H1 (cell line): ENCODE data around the gene COL4A2. TPM values are rescaled to one million over a fixed set of nuclear protein-coding genes. Genes with fewer than 3 reads are reported as not detected.

Experiments used
- CTCF ChIA-PET: fragments of 300-600 bp; sonication (Branson Sonifier 250); formaldehyde crosslinking; loops from one replicate; lab custom pipeline; 2021; ENCODE audit not compliant: partially characterized antibody; lab: Charles Lee
- POLR2A ChIA-PET: fragments of 300-600 bp; sonication (Branson Sonifier 250); formaldehyde crosslinking; loops from one replicate; lab custom pipeline; 2021; ENCODE audit warnings: inconsistent platforms; ENCODE audit not compliant: partially characterized antibody; lab: Charles Lee
- DNase-seq, 2 experiments: peaks; one replicate each; pipeline versions ENCODE4 v3.0.0 to v3.0.0-alpha.2; 2010 to 2022; ENCODE audit warnings: low spot score in 2 of 2, low read depth in 1 of 2, mixed read lengths in 1 of 2
- FAIRE-seq: peaks from 2 replicates; lab custom pipeline; 2011; peaks lifted over from hg19 to GRCh38; lab: Jason Lieb, UNC
- H2AFZ ChIP-seq: 2 replicates; pipeline ENCODE4 v1.8.1; 2012; ENCODE audit warnings: low read length, inconsistent platforms
- H2AK5ac ChIP-seq: 2 replicates; pipeline ENCODE4 v1.6.1; 2013; ENCODE audit warnings: low read depth, low read length
- H2BK120ac ChIP-seq: replicated peaks from 2 replicates; pipeline ENCODE3; 2013; ENCODE audit warnings: low read depth, low read length, inconsistent platforms
- H2BK12ac ChIP-seq: 2 replicates; pipeline ENCODE4 v1.6.1; 2013; ENCODE audit warnings: low read depth, low read length
- H2BK15ac ChIP-seq: 2 replicates; pipeline ENCODE4 v1.6.1; 2013; ENCODE audit warnings: low read length
- H2BK20ac ChIP-seq: 2 replicates; pipeline ENCODE4 v1.6.1; 2013; ENCODE audit warnings: low read length
- H2BK5ac ChIP-seq: 2 replicates; pipeline ENCODE4 v1.6.1; 2013; ENCODE audit warnings: low read depth, low read length
- H3K14ac ChIP-seq: 2 replicates; pipeline ENCODE4 v1.6.1; 2013; ENCODE audit warnings: inconsistent platforms; ENCODE audit not compliant: insufficient read length
- H3K18ac ChIP-seq: 2 replicates; pipeline ENCODE4 v1.6.1; 2013; ENCODE audit warnings: low read length; ENCODE audit errors: extremely low read depth
- H3K23ac ChIP-seq: 2 replicates; pipeline ENCODE4 v1.6.1; 2013; ENCODE audit warnings: inconsistent platforms; ENCODE audit not compliant: insufficient read length
- H3K23me2 ChIP-seq: 2 replicates; pipeline ENCODE4 v1.6.1; 2013; ENCODE audit warnings: low read depth, low read length
- H3K27ac ChIP-seq: 2 replicates; pipeline ENCODE4 v1.6.1; 2011; ENCODE audit warnings: low read depth, low read length, inconsistent platforms
- H3K27me3 ChIP-seq, 4 experiments: replicated peaks in 1 of 4; 1 replicate in 1 of 4; 2 replicates in 3 of 4; pipeline versions ENCODE4 v1.6.1 to v1.8.1; 2011 to 2013; ENCODE audit warnings: low read length in 3 of 4, mild to moderate bottlenecking in 3 of 4, inconsistent platforms in 2 of 4, mixed read lengths in 2 of 4, moderate library complexity in 1 of 4; ENCODE audit not compliant: control insufficient read depth in 3 of 4, insufficient read depth in 3 of 4; ENCODE audit errors: extremely low read depth in 1 of 4
- H3K36me3 ChIP-seq, 4 experiments: 2 replicates each; pipeline versions ENCODE4 v1.6.1 to v1.8.1; 2011 to 2013; ENCODE audit warnings: mild to moderate bottlenecking in 4 of 4, low read length in 3 of 4, moderate library complexity in 2 of 4, control low read depth in 1 of 4, inconsistent platforms in 1 of 4; ENCODE audit not compliant: insufficient read depth in 4 of 4, control insufficient read depth in 2 of 4
- H3K4ac ChIP-seq: replicated peaks from 2 replicates; pipeline ENCODE3; 2013; ENCODE audit warnings: low read length, low read depth, mixed read lengths, inconsistent platforms; ENCODE audit not compliant: insufficient read length
- H3K4me1 ChIP-seq, 4 experiments: replicated peaks in 1 of 4; 1 replicate in 1 of 4; 2 replicates in 3 of 4; pipeline versions ENCODE4 v1.6.1 to v1.8.1; 2011 to 2013; ENCODE audit warnings: low read length in 3 of 4, inconsistent platforms in 2 of 4, mixed read lengths in 1 of 4; ENCODE audit not compliant: insufficient read depth in 4 of 4, control insufficient read depth in 3 of 4
- H3K4me2 ChIP-seq, 2 experiments: 2 replicates each; pipeline versions ENCODE4 v1.6.1 to v1.8.1; 2011 to 2013; ENCODE audit warnings: low read depth in 2 of 2, low read length in 2 of 2, control low read depth in 1 of 2, inconsistent platforms in 1 of 2, mild to moderate bottlenecking in 1 of 2; ENCODE audit not compliant: insufficient read depth in 1 of 2
- H3K4me3 ChIP-seq, 4 experiments: fragments of 200-600, 300-600 bp in 1 of 4; sonication (generic), shearing (Covaris generic), sonication (Bioruptor Twin) in 1 of 4; 2 replicates each; pipeline versions ENCODE4 v1.5.1 to v1.8.1; 2011 to 2016; ENCODE audit warnings: low read length in 4 of 4, low read depth in 3 of 4, control low read depth in 2 of 4, inconsistent platforms in 2 of 4, mild to moderate bottlenecking in 2 of 4, mixed read lengths in 1 of 4, moderate library complexity in 1 of 4; ENCODE audit not compliant: insufficient read depth in 2 of 4; ENCODE audit errors: extremely low read depth in 1 of 4
- H3K56ac ChIP-seq: replicated peaks from 2 replicates; pipeline ENCODE3; 2013; ENCODE audit warnings: low read depth, mild to moderate bottlenecking, mixed read lengths, low read length, inconsistent platforms; ENCODE audit not compliant: insufficient read length
- H3K79me1 ChIP-seq: 2 replicates; pipeline ENCODE4 v1.6.1; 2013; ENCODE audit warnings: low read depth, low read length, control low read depth
- H3K79me2 ChIP-seq, 2 experiments: 2 replicates each; pipeline versions ENCODE4 v1.6.1 to v1.8.1; 2012 to 2013; ENCODE audit warnings: low read length in 2 of 2, mild to moderate bottlenecking in 2 of 2, inconsistent platforms in 1 of 2; ENCODE audit not compliant: insufficient read depth in 2 of 2, control insufficient read depth in 1 of 2
- H3K9ac ChIP-seq, 4 experiments: replicated peaks in 1 of 4; 1 replicate in 1 of 4; 2 replicates in 3 of 4; pipeline versions ENCODE4 v1.6.1 to v1.8.1; 2011 to 2013; ENCODE audit warnings: low read depth in 3 of 4, low read length in 3 of 4, control low read depth in 2 of 4, mild to moderate bottlenecking in 2 of 4, moderate library complexity in 2 of 4, inconsistent platforms in 1 of 4; ENCODE audit errors: extremely low read depth in 1 of 4
- H3K9me3 ChIP-seq, 2 experiments: 2 replicates each; pipeline versions ENCODE4 v1.6.1 to v1.8.1; 2012 to 2013; ENCODE audit warnings: mild to moderate bottlenecking in 2 of 2, moderate library complexity in 2 of 2, control low read depth in 1 of 2, inconsistent platforms in 1 of 2, low read depth in 1 of 2, low read length in 1 of 2, mixed read lengths in 1 of 2; ENCODE audit not compliant: insufficient read depth in 2 of 2
- H4K20me1 ChIP-seq, 2 experiments: replicated peaks in 1 of 2; 2 replicates each; pipeline versions ENCODE3 to v1.8.1; 2011 to 2013; ENCODE audit warnings: inconsistent platforms in 2 of 2, low read length in 2 of 2, mild to moderate bottlenecking in 1 of 2; ENCODE audit not compliant: insufficient read depth in 2 of 2, control insufficient read depth in 1 of 2
- H4K5ac ChIP-seq: 2 replicates; pipeline ENCODE4 v1.6.1; 2013; ENCODE audit warnings: low read length, low read depth, mixed read lengths, inconsistent platforms; ENCODE audit not compliant: insufficient read length
- H4K8ac ChIP-seq: 2 replicates; pipeline ENCODE4 v1.8.0; 2013; ENCODE audit warnings: mild to moderate bottlenecking, moderate library complexity, low read length, inconsistent platforms; ENCODE audit not compliant: insufficient read depth; ENCODE audit errors: extremely low read depth
- H4K91ac ChIP-seq: replicated peaks from 2 replicates; pipeline ENCODE3; 2013; ENCODE audit warnings: low read length, mixed read lengths, inconsistent platforms; ENCODE audit not compliant: insufficient read length
- POLR2AphosphoS5 ChIP-seq: IDR thresholded peaks from 2 replicates; pipeline ENCODE4 v1.6.1; 2011; ENCODE audit warnings: low read depth, low read length
- TCF12 ChIP-seq: IDR thresholded peaks from 2 replicates; pipeline ENCODE4 v1.6.1; 2011; ENCODE audit warnings: low read depth, mild to moderate bottlenecking, low read length
- WGBS, 2 experiments: shearing (Covaris generic) in 1 of 2; methylation state at CpG; one replicate each; pipeline versions ENCODE4 v1.1.6 to v1.1.7; 2013 to 2015; ENCODE audit warnings: low lambda C conversion rate in 2 of 2, mixed read lengths in 2 of 2, inconsistent platforms in 1 of 2, low coverage in 1 of 2, missing lambda C conversion rate in 1 of 2; ENCODE audit not compliant: insufficient replicate concordance in 2 of 2, insufficient coverage in 1 of 2, insufficient read length in 1 of 2; ENCODE audit errors: extremely low coverage in 1 of 2, missing lambda C conversion rate in 1 of 2; 5-methylcytosine and 5-hydroxymethylcytosine counted together
- polyA plus RNA-seq, 7 experiments: library from polyadenylated mRNA; depleted of rRNA in 3 of 7; stranded (reverse) in 5 of 7; unstranded in 2 of 7; fragments of >200 nt in 5 of 7; fragments of 200-250 nt in 2 of 7; gene quantifications; 1 replicate in 5 of 7; 2 replicates in 1 of 7; 4 replicates in 1 of 7; pipeline versions ENCODE4 v1.2.1 to v1.2.3, GENCODE V29; 2011 to 2013; ENCODE audit warnings: missing spikeins in 2 of 7, mixed read lengths in 2 of 7
- total RNA-seq: library from RNA; stranded (reverse); fragmentation: NEBNext Ultra II Directional; extraction: Animal tissue kit (Norgen Biotek cat#: 25700); gene quantifications from 2 replicates; pipeline ENCODE4 v1.2.1, GENCODE V29; 2021

The COL4A2 gene
- total and polyA plus RNA-seq, 2 of the 8 experiments (the other 6 are each of a cell fraction or from before 2014, with no cell fraction given) = 80.4 to 87.3 TPM

GRCh38 chr13:110516500-110516899 lies 209.4 kb downstream of the COL4A2 start:
- Histone ChIP-seq H2AFZ (no peak overlapping the region), H3K27ac (no peak overlapping the region), H3K4ac (no peak overlapping the region), H4K8ac (no peak overlapping the region; the same call in 1 of the 2 replicates), H2BK120ac (no peak overlapping the region), H2BK20ac (no peak overlapping the region), H2BK5ac (no peak overlapping the region), H3K23me2 (no peaks in the 10 kb centered on the region), H3K18ac (no peak overlapping the region; the same call in 1 of the 2 replicates), H3K4me2 (no peak overlapping the region), H3K9me3 (no peaks in the 10 kb centered on the region), H3K36me3 (peaks cover 0 to 11% (median 6%) of the 10 kb centered on the region in 4 experiments; a peak in 4 of 8 replicates), H2AK5ac (no peak overlapping the region), H3K14ac (no peak overlapping the region), H2BK12ac (no peak overlapping the region), H3K79me2 (no peaks in the 10 kb centered on the region), H4K91ac (no peak overlapping the region), H3K9ac (no peak overlapping the region), H3K4me3 (no peak overlapping the region), H4K20me1 (no peaks in the 10 kb centered on the region), H3K56ac (no peak overlapping the region), H3K4me1 (no peaks in the 10 kb centered on the region), H3K27me3 (no peaks in the 10 kb centered on the region), H3K23ac (no peak overlapping the region), H3K79me1 (no peaks in the 10 kb centered on the region), H2BK15ac (0 out of 2 replicates have a peak overlapping the region, but pooled peaks have one; percentile 72), H4K5ac (no peak overlapping the region)
- DNase-seq (no peak), FAIRE-seq (no peak)
- ChIA-PET POLR2A (no interaction called here), CTCF (interaction anchor here (0.6 to 1.4 kb wide), 4 partner anchors 15 to 291 kb away, joined by 3 read pairs; no protein-coding TSS in a partner anchor)
- WGBS, 2 experiments = 83% methylated on average over 12 of the region's 12 CpGs; no CpG with 5 or more reads in 1 of the 2 experiments
- no peak for TF ChIP-seq POLR2AphosphoS5
- no peak for TF ChIP-seq TCF12
